Activated T-helper 9 cell treated with anti-CD3 and anti-CD28 coated beads, Interleukin-2, amount 50 U/mL, for 16 hours (primary cell): Measurements from ENCODE around the gene CSRNP3.
"Not testable (repeated sequence)": the region's sequence is repeated elsewhere in the genome, so short reads cannot be mapped to it uniquely, and the experiment has no call there.

Source experiments
- DNase-seq: peaks from one replicate; pipeline ENCODE4 v3.0.0-alpha.2; 2020; ENCODE audit warnings: low read depth

Gene CSRNP3

GRCh38 chr2:165634855-165635254, 165.4 kb downstream of the CSRNP3 start:
- DNase-seq: no peak

- no peak for DNase-seq
Observed at GRCh38 chr2:165635532-165635931, 166.0 kb downstream of the CSRNP3 start.

- no peak for DNase-seq
Observed at GRCh38 chr2:165636959-165637358, 167.5 kb downstream of the CSRNP3 start.

- no peak for DNase-seq
Observed at GRCh38 chr2:165637396-165637795, 167.9 kb downstream of the CSRNP3 start.

- DNase-seq: no peak
Observed at GRCh38 chr2:165639504-165639903, 170.0 kb downstream of the CSRNP3 start.

GRCh38 chr2:165640247-165640929, 170.9 kb downstream of the CSRNP3 start:
- DNase-seq: no peak

GRCh38 chr2:165645930-165646831, 176.7 kb downstream of the CSRNP3 start:
- DNase-seq: no peak

GRCh38 chr2:165647409-165647808, 177.9 kb downstream of the CSRNP3 start:
- no peak for DNase-seq

- DNase-seq: no peak
Observed at GRCh38 chr2:165648801-165649200, 179.3 kb downstream of the CSRNP3 start.

GRCh38 chr2:165651233-165651632, 181.7 kb downstream of the CSRNP3 start:
- no peak for DNase-seq

- no peak for DNase-seq
Observed at GRCh38 chr2:165655661-165656060, 186.2 kb downstream of the CSRNP3 start.

GRCh38 chr2:165660361-165660760, 190.9 kb downstream of the CSRNP3 start:
- no peak for DNase-seq

GRCh38 chr2:165662720-165663119, 193.2 kb downstream of the CSRNP3 start:
- DNase-seq: no peak

- no peak for DNase-seq
Observed at GRCh38 chr2:165665614-165666013, 196.1 kb downstream of the CSRNP3 start.

GRCh38 chr2:165666073-165666472, 196.6 kb downstream of the CSRNP3 start:
- not testable (repeated sequence) for DNase-seq

GRCh38 chr2:165666605-165667004, 197.1 kb downstream of the CSRNP3 start:
- no peak for DNase-seq

- DNase-seq: no peak
Observed at GRCh38 chr2:165667375-165667774, 197.9 kb downstream of the CSRNP3 start.

GRCh38 chr2:165674780-165675179, 205.3 kb downstream of the CSRNP3 start:
- DNase-seq: no peak

GRCh38 chr2:165675551-165675968, 206.1 kb downstream of the CSRNP3 start:
- DNase-seq: no peak

GRCh38 chr2:165678882-165679281, 209.4 kb downstream of the CSRNP3 start:
- DNase-seq: no peak

- no peak for DNase-seq
Observed at GRCh38 chr2:165679621-165680020, 210.1 kb downstream of the CSRNP3 start.

- DNase-seq: no peak
Observed at GRCh38 chr2:165681841-165682240, 212.3 kb downstream of the CSRNP3 start.

GRCh38 chr2:165682546-165682945, 213.0 kb downstream of the CSRNP3 start:
- no peak for DNase-seq
